SK-N-MC (cell line): Measurements from ENCODE around the gene PIK3C2G.

Experiments
- EZH2 ChIP-seq: fragments of 200-600 bp; sonication (generic); IDR thresholded peaks from one replicate; pipeline ENCODE4 v1.6.1; 2017; ENCODE audit warnings: antibody characterized with exemption
- POLR2AphosphoS5 ChIP-seq: IDR thresholded peaks from 2 replicates; pipeline ENCODE4 v1.6.1; 2012; ENCODE audit warnings: mild to moderate bottlenecking, low read depth, low read length, borderline replicate concordance

DNA sequence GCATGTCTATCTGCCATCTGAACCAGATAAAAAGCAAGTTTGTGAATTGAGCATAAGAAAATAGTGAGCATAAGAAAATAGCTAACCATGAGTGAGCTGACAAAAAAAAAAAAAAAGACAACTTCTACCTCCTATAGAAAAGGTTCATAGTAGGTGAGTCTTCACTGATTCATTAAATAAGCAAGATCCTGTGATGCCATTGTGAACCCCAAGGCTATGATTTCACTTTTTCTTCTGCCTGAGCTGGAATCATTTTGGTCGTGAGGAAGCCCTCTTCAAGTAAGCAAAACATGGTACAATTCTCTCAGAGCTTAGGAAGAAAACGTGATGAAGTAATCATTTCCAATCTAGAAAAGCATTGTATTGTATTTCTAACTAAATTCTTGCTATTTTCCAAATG lies 1.2 kb downstream of the PIK3C2G start:
- TF ChIP-seq EZH2, result no peak
- TF ChIP-seq POLR2AphosphoS5, result no peak
